GM23338 (cell line): ENCODE data around the gene PPFIBP2. TPM values are rescaled to one million over a fixed set of nuclear protein-coding genes. Genes with fewer than 3 reads are reported as not detected.

Experiments used
- ATAC-seq: fragments of 200-7000 bp; cut with Tn5 transposase; 3 replicates; pipeline ENCODE4 v1.9.1; 2020
- DNase-seq: peaks from one replicate; pipeline ENCODE4 v3.0.0-alpha.2; 2015; ENCODE audit warnings: low spot score
- H2AFZ ChIP-seq: fragments of 200-600 bp; sonication (generic); 2 replicates; pipeline ENCODE4 v1.8.0; 2016; ENCODE audit warnings: antibody characterized with exemption, mild to moderate bottlenecking, moderate library complexity
- H3F3A ChIP-seq: fragments of 200-600 bp; sonication (generic); replicated peaks from 2 replicates; pipeline ENCODE4 v1.8.0; 2017; ENCODE audit warnings: antibody characterized with exemption, mixed run types, low read depth
- H3K27ac ChIP-seq: fragments of 200-600 bp; sonication (generic); 2 replicates; pipeline ENCODE4 v1.6.1; 2016; ENCODE audit warnings: low read depth
- H3K27me3 ChIP-seq: fragments of 200-600 bp; sonication (generic); 2 replicates; pipeline ENCODE4 v1.8.0; 2016; ENCODE audit warnings: mild to moderate bottlenecking, mixed run types, moderate library complexity; ENCODE audit not compliant: insufficient read depth
- H3K36me3 ChIP-seq: fragments of 200-600 bp; sonication (generic); 2 replicates; pipeline ENCODE4 v1.8.0; 2016; ENCODE audit warnings: mild to moderate bottlenecking; ENCODE audit not compliant: insufficient read depth
- H3K4me1 ChIP-seq: fragments of 200-600 bp; sonication (generic); 2 replicates; pipeline ENCODE4 v1.8.0; 2016; ENCODE audit warnings: mild to moderate bottlenecking, moderate library complexity; ENCODE audit not compliant: insufficient read depth
- H3K4me2 ChIP-seq: fragments of 200-600 bp; sonication (generic); 2 replicates; pipeline ENCODE4 v1.7.1; 2017; ENCODE audit warnings: mixed run types
- H3K4me3 ChIP-seq: fragments of 200-600 bp; sonication (generic); 2 replicates; pipeline ENCODE4 v1.6.1; 2016; ENCODE audit warnings: mixed run types
- H3K79me2 ChIP-seq: fragments of 200-600 bp; sonication (generic); replicated peaks from 2 replicates; pipeline ENCODE4 v1.8.0; 2017; ENCODE audit warnings: mild to moderate bottlenecking; ENCODE audit not compliant: insufficient read depth
- H3K9me2 ChIP-seq: fragments of 200-600 bp; sonication (generic); 2 replicates; pipeline ENCODE4 v1.8.0; 2017; ENCODE audit not compliant: insufficient read depth
- H4K20me1 ChIP-seq: fragments of 200-600 bp; sonication (generic); replicated peaks from 2 replicates; pipeline ENCODE4 v1.8.0; 2017; ENCODE audit warnings: mild to moderate bottlenecking; ENCODE audit not compliant: insufficient read depth
- H3K27ac Mint-ChIP-seq: 2 replicates; pipeline ENCODE4 v1.8.0; 2020; ENCODE audit warnings: inconsistent platforms, mild to moderate bottlenecking, moderate library complexity, mixed read lengths
- H3K27me3 Mint-ChIP-seq: 3 replicates; pipeline ENCODE4 v1.8.0; 2022; ENCODE audit warnings: low read depth, mild to moderate bottlenecking, moderate library complexity, mixed read lengths, inconsistent platforms; ENCODE audit not compliant: insufficient read depth, poor library complexity
- H3K36me3 Mint-ChIP-seq: 3 replicates; pipeline ENCODE4 v1.8.0; 2021; ENCODE audit warnings: low read depth, mild to moderate bottlenecking, inconsistent platforms, moderate library complexity, mixed read lengths
- H3K4me1 Mint-ChIP-seq: 3 replicates; pipeline ENCODE4 v1.8.0; 2020; ENCODE audit warnings: mild to moderate bottlenecking, inconsistent platforms, mixed read lengths
- H3K4me3 Mint-ChIP-seq: 3 replicates; pipeline ENCODE4 v1.8.0; 2021; ENCODE audit warnings: moderate library complexity, mild to moderate bottlenecking, inconsistent platforms, mixed read lengths
- H3K9me3 Mint-ChIP-seq: 3 replicates; pipeline ENCODE4 v1.8.0; 2020; ENCODE audit warnings: moderate library complexity, mild to moderate bottlenecking, inconsistent platforms, mixed read lengths
- CREB1 ChIP-seq: fragments of 250-450 bp; sonication (Bioruptor Pico); IDR thresholded peaks from 2 replicates; pipeline ENCODE4 v1.5.0; 2020; ENCODE audit warnings: low read depth, mild to moderate bottlenecking, moderate library complexity
- CTCF ChIP-seq, 2 experiments: fragments of 200-600 bp in 1 of 2; sonication (generic) in 1 of 2; conservative IDR thresholded peaks; 2 replicates each; pipeline versions ENCODE4 v1.5.1 to v1.6.1; 2016 to 2017; ENCODE audit warnings: antibody characterized with exemption in 2 of 2, low read depth in 2 of 2, mild to moderate bottlenecking in 2 of 2, moderate library complexity in 1 of 2
- EZH2 ChIP-seq: fragments of 200-600 bp; sonication (generic); IDR thresholded peaks from one replicate; pipeline ENCODE4 v1.8.0; 2017; ENCODE audit warnings: antibody characterized with exemption, mild to moderate bottlenecking, low read depth; ENCODE audit not compliant: unreplicated experiment
- EZH2phosphoT487 ChIP-seq: fragments of 200-600 bp; sonication (generic); IDR thresholded peaks from one replicate; pipeline ENCODE4 v1.8.1; 2018; ENCODE audit warnings: antibody characterized with exemption; ENCODE audit not compliant: unreplicated experiment
- JUNB ChIP-seq: IDR thresholded peaks from one replicate; pipeline ENCODE4 v1.6.1; 2016; ENCODE audit warnings: antibody characterized with exemption; ENCODE audit not compliant: unreplicated experiment
- NANOG ChIP-seq: IDR thresholded peaks from 2 replicates; pipeline ENCODE4 v1.6.1; 2016; ENCODE audit warnings: antibody characterized with exemption, borderline replicate concordance
- POLR2AphosphoS5 ChIP-seq: IDR thresholded peaks from 2 replicates; pipeline ENCODE4 v1.6.1; 2016; ENCODE audit warnings: antibody characterized with exemption, low read depth
- REST ChIP-seq: IDR thresholded peaks from one replicate; pipeline ENCODE4 v1.6.1; 2018; ENCODE audit warnings: antibody characterized with exemption; ENCODE audit not compliant: unreplicated experiment
- STAT1 ChIP-seq: IDR thresholded peaks from one replicate; pipeline ENCODE4 v1.6.1; 2016; ENCODE audit warnings: antibody characterized with exemption; ENCODE audit not compliant: unreplicated experiment
- ZNF114 ChIP-seq: fragments of 250-450 bp; sonication (Bioruptor Pico); IDR thresholded peaks from 2 replicates; pipeline ENCODE4 v1.5.0; 2020; ENCODE audit warnings: mild to moderate bottlenecking, moderate library complexity
- ZNF331 ChIP-seq: fragments of 250-450 bp; sonication (Bioruptor Pico); IDR thresholded peaks from 2 replicates; pipeline ENCODE4 v1.5.0; 2020; ENCODE audit warnings: low read depth, mild to moderate bottlenecking, moderate library complexity
- ZNF462 ChIP-seq: fragments of 250-450 bp; sonication (Bioruptor Pico); IDR thresholded peaks from 2 replicates; pipeline ENCODE4 v1.5.0; 2020; ENCODE audit warnings: mild to moderate bottlenecking, moderate library complexity
- polyA plus RNA-seq: library from polyadenylated mRNA; unstranded; fragments of >200 nt; fragmentation: Nextera tagmentation; extraction: Ambion mirVana; gene quantifications from 2 replicates; pipeline ENCODE4 v1.2.1, GENCODE V29; 2016
- total RNA-seq: library from RNA; depleted of rRNA; stranded (reverse); fragments of >200 nt; shearing (Covaris generic); gene quantifications from 2 replicates; pipeline ENCODE4 v1.2.3, GENCODE V29; 2014
- TF ChIP-seq, protein P1 (sequence below): IDR thresholded peaks from 2 replicates; pipeline ENCODE4 v1.6.1; 2016; ENCODE audit warnings: antibody characterized with exemption

Gene PPFIBP2
- total and polyA plus RNA-seq, 2 experiments from 2014 or later: 7.1 to 14.8 TPM

GRCh38 chr11:7567311-7567710, 53.5 kb downstream of the PPFIBP2 start:
- Mint-ChIP-seq H3K4me3 (no peak overlapping the region), H3K9me3 (no peaks in the 10 kb centered on the region; the same call in 2 of the 3 replicates), H3K27me3 (peaks cover 9% of the 10 kb centered on the region), H3K27ac (no peak overlapping the region), H3K36me3 (peaks cover 13% of the 10 kb centered on the region), H3K4me1 (peaks cover 27% of the 10 kb centered on the region)
- H3K79me2 ChIP-seq: no peaks in the 10 kb centered on the region
- no peak overlapping the region for H2AFZ ChIP-seq
- H3K4me1 ChIP-seq: peaks cover 10% of the 10 kb centered on the region
- no peaks in the 10 kb centered on the region for H3F3A ChIP-seq
- no peaks in the 10 kb centered on the region for H3K36me3 ChIP-seq
- H3K27me3 ChIP-seq: no peaks in the 10 kb centered on the region
- no peak overlapping the region for H3K4me2 ChIP-seq
- DNase-seq: no peak
- 0 out of 2 replicates have a peak, but pooled peaks cover 2% of the 10 kb centered on the region for H3K9me2 ChIP-seq
- TF ChIP-seq CTCF (conservative IDR thresholded peaks at IDR 0.05; ENCODE audit: low read depth in 2 of 2) (no peak), CREB1 (no peak), JUNB (no peak), EZH2 (no peak), ZNF114 (CRISPR knock-in tag) (no peak), STAT1 (no peak), POLR2AphosphoS5 (no peak), ZNF331 (CRISPR knock-in tag) (no peak), REST (no peak), EZH2phosphoT487 (no peak), ZNF462 (CRISPR knock-in tag) (no peak), NANOG (no peak)
- TF ChIP-seq, protein P1, sequence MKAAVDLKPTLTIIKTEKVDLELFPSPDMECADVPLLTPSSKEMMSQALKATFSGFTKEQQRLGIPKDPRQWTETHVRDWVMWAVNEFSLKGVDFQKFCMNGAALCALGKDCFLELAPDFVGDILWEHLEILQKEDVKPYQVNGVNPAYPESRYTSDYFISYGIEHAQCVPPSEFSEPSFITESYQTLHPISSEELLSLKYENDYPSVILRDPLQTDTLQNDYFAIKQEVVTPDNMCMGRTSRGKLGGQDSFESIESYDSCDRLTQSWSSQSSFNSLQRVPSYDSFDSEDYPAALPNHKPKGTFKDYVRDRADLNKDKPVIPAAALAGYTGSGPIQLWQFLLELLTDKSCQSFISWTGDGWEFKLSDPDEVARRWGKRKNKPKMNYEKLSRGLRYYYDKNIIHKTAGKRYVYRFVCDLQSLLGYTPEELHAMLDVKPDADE: no peak
- H3K27ac ChIP-seq: no peak overlapping the region
- no peak overlapping the region for H3K4me3 ChIP-seq
- no peak for ATAC-seq
- H4K20me1 ChIP-seq: no peaks in the 10 kb centered on the region
